ENCODE measurements around the gene PABPC1L2A.
"Not testable (repeated sequence)": the region's sequence is repeated elsewhere in the genome, so short reads cannot be mapped to it uniquely, and the experiment has no call there.

The PABPC1L2A gene

GRCh38 chrX:73079024-73079562, at the start of gene PABPC1L2A:
PABPC1L2A (minus strand) TSS chrX:73079512; CDS start chrX:73079386, 126 bp downstream.
- not testable (repeated sequence) for DNase-seq

- no peak for DNase-seq
Measured at GRCh38 chrX:73127700-73128241, 48.5 kb upstream of the PABPC1L2A start.

GRCh38 chrX:73126240-73126639, 46.9 kb upstream of the PABPC1L2A start:
- no peak for DNase-seq

- not testable (repeated sequence) for DNase-seq
Measured at GRCh38 chrX:73099505-73099904, 20.2 kb upstream of the PABPC1L2A start.

GRCh38 chrX:73086766-73087165, 7.5 kb upstream of the PABPC1L2A start:
- DNase-seq: not testable (repeated sequence)

- DNase-seq: not testable (repeated sequence)
Measured at GRCh38 chrX:73079884-73080283, 572 bp upstream of the PABPC1L2A start.

GRCh38 chrX:73078597-73078996, 715 bp downstream of the PABPC1L2A start:
- not testable (repeated sequence) for DNase-seq

GRCh38 chrX:73076838-73077237, 2.5 kb downstream of the PABPC1L2A start:
- no peak for DNase-seq

- DNase-seq: no peak
Measured at GRCh38 chrX:73069365-73070035, 9.8 kb downstream of the PABPC1L2A start.

GRCh38 chrX:73068467-73069364, 10.6 kb downstream of the PABPC1L2A start:
- DNase-seq: no peak

- DNase-seq: not testable (repeated sequence)
Measured at GRCh38 chrX:73067761-73068466, 11.4 kb downstream of the PABPC1L2A start.

- DNase-seq: no peak
Measured at GRCh38 chrX:73028876-73029275, 50.4 kb downstream of the PABPC1L2A start.

Measured in activated CD4-positive, alpha-beta T cell treated with anti-CD3 and anti-CD28 coated beads for 4 hours (primary cell).